Tibial nerve (tissue), 3 donors: Measurements from ENCODE around the gene ACTN1.

ENCODE experiments used
- POLR2A ChIP-seq, 2 donors: fragments of 450-650 bp; IDR thresholded peaks; one replicate each; pipeline ENCODE4 v1.6.1; 2017; ENCODE audit warnings: antibody characterized with exemption in 2 of 2, mild to moderate bottlenecking in 2 of 2, moderate library complexity in 2 of 2
- TF ChIP-seq, protein P1 (sequence below), 5 experiments: fragments of 200-600 bp in 3 of 5; fragments of 450-650 bp in 2 of 5; sonication (generic) in 3 of 5; IDR thresholded peaks; one replicate each; pipeline ENCODE4 v1.5.1; 2016 to 2019; ENCODE audit warnings: antibody characterized with exemption in 5 of 5, mild to moderate bottlenecking in 3 of 5, moderate library complexity in 2 of 5

DNA sequence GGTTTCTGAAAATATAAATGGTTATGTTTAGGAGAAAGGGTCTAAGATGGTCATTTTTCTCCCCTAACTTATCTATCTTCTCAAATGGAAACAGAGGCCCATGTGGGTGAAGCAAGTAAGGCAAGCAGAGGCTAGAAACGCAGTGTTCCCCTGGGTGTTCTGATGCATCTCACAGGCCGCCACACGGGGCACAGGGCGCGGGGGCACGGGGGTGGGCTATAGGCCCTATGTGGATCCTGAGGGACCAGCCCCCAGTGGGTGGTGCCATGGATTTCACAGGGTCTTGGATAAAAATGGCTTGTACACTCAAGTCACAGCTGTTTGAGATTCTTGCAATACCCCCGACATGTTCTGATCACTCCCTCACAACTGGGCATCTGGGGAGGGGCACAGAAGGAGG lies 17.7 kb downstream of the ACTN1 start:
- TF ChIP-seq, protein P1, sequence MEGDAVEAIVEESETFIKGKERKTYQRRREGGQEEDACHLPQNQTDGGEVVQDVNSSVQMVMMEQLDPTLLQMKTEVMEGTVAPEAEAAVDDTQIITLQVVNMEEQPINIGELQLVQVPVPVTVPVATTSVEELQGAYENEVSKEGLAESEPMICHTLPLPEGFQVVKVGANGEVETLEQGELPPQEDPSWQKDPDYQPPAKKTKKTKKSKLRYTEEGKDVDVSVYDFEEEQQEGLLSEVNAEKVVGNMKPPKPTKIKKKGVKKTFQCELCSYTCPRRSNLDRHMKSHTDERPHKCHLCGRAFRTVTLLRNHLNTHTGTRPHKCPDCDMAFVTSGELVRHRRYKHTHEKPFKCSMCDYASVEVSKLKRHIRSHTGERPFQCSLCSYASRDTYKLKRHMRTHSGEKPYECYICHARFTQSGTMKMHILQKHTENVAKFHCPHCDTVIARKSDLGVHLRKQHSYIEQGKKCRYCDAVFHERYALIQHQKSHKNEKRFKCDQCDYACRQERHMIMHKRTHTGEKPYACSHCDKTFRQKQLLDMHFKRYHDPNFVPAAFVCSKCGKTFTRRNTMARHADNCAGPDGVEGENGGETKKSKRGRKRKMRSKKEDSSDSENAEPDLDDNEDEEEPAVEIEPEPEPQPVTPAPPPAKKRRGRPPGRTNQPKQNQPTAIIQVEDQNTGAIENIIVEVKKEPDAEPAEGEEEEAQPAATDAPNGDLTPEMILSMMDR (IDR thresholded peaks at IDR 0.05), result no peak
- no peak for TF ChIP-seq POLR2A (IDR thresholded peaks at IDR 0.05)
